GM18907 (cell line): ENCODE results near the gene LIME1.
A peak's percentile ranks its signal among the peaks of the same experiment; 100 is the strongest.

Experiments
- ATAC-seq: cut with Tn5 transposase; IDR thresholded peaks from one replicate; pipeline ENCODE4 v1.9.1; 2021; ENCODE audit warnings: mild to moderate bottlenecking, moderate library complexity; ENCODE audit not compliant: unreplicated experiment

Gene LIME1

GRCh38 chr20:63696628-63697356 lies 39.7 kb upstream of the LIME1 start, which contains the start of gene TNFRSF6B:
Gene TNFRSF6B (plus strand): TSS chr20:63696652. CDS start chr20:63696768, 116 bp downstream.
- no peak for ATAC-seq

DNA sequence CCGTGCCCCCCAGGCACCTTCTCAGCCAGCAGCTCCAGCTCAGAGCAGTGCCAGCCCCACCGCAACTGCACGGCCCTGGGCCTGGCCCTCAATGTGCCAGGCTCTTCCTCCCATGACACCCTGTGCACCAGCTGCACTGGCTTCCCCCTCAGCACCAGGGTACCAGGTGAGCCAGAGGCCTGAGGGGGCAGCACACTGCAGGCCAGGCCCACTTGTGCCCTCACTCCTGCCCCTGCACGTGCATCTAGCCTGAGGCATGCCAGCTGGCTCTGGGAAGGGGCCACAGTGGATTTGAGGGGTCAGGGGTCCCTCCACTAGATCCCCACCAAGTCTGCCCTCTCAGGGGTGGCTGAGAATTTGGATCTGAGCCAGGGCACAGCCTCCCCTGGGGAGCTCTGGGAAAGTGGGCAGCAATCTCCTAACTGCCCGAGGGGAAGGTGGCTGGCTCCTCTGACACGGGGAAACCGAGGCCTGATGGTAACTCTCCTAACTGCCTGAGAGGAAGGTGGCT lies 39.1 kb upstream of the LIME1 start:
- ATAC-seq, result no peak

- ATAC-seq, result no peak
Measured at GRCh38 chr20:63697868-63698545, 38.5 kb upstream of the LIME1 start.

DNA sequence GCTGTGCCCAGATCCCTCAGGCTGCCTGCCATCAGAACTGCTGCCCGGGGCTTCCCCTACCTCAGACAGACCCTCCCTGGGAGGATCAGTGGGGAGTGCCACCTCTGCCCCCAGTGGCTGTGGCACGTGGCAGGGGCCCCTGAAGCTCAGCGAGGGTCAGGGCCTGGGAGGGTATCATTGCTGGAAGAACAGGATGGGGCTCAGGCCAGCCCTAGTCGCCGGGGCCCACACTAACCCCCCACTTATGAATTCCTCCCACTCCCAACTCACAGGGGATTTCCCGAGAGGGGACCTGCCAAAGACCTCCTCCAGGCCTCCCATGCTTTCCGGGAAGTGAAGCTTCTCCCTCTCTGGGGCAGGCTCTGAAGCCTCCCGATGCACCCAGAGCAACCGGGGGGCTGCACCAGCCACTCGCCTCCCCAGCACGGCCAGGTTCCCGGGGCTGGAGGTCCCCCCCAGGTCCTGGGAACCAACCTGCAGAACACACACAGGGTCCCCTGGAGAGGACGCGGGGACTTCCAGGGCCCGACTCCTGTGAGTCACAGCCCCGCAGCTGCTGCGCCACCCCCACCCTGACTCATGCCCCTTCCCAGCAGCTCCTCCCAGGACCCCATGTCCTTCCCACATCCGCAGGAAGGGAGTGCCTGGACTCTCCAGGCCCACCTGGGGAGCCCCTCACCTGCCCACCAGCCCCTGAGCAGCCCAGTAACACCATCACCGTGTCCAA lies 37.6 kb upstream of the LIME1 start:
- ATAC-seq, result no peak

DNA sequence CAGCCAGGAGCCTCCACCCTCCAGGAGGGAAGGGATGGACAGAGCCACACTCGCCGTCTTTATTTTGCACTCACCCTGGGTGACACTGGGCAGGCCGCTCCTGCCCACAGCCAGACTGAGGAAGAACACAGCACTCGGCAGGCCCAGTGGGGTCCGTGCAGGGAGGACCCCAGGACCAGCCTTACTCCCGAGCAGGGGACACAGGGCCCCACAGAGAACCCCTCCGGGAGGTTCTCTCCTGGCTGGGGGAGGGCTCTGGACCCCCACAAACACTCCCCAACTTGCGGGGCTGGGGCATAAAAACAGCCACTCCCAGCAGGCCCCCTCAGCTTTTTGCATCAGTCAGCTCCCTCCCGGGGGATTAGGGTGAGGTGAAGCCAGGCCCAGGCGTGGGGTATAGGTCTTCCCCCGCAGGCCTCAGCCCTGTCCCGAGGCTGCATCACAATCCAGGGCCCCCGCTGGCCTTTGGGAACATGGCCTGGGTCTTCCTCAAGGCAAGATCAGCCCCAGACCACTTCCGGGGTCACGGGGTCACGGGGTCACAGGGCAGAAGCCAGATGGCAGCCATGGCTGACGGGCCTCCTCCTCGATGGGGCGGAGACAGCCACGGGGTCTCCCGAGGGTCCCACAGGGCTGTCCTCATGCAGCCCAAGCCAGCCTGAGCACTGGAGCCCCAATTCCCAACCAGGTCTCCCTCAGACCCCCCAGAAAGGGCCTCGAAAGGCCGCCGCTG lies 36.8 kb upstream of the LIME1 start:
- no peak for ATAC-seq

DNA sequence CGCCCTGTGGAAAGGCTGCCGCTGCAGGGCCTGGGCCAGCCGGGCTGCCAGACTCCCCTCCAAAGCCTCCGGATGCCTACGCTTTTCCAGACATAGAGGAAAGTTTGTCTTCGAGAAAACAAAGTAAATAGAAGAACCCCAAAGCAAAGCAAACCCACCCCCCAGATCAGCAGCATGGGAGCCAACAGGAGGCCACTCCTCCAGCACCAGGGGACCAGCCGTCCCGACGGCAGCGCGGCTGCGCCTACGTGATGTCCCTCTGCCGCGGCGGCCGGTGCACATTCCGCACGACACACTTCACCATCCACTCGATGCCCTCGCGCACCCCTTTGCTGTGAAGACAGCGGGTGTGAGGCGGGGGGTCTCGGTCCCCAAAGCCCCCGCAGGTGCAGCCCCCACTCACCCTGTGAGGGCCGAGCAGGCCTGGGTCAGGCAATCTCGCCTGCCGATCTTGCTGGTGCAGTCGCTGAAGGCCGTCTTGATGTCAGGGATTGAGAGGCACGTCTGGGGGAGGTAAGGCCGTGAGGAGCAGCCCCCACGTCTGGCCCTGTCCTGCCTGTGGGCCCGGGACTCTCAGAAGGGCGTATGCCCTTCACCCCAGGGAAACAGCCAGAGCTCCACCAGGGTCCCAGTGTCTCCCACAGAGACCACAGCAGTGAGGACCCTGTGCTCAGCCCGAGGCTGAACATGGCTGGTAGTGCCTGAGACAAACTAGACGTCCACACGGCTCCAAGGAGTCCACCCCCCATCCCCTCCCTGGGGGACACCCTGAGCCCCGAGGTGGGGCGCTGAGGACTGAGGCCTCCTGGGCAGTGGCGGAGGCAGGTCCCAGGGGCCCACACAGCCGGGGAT lies 36.0 kb upstream of the LIME1 start:
- no peak for ATAC-seq

DNA sequence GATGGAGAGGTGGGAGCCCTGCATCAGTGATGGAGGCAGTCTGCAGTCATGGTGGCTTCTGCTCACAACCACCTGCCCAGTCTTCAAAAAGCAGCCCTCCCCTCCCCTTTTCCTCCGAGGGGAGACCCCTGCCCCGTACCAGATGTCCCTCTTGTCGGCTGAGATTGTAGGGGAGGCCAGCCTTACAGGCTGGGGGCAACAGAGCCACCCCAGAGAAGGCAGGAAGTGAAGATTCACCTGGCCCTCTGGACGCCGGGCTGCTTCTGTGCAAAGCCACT lies 35.5 kb upstream of the LIME1 start:
- ATAC-seq, result no peak

- ATAC-seq, result no peak
Measured at GRCh38 chr20:63701329-63702035, 35.0 kb upstream of the LIME1 start.

DNA sequence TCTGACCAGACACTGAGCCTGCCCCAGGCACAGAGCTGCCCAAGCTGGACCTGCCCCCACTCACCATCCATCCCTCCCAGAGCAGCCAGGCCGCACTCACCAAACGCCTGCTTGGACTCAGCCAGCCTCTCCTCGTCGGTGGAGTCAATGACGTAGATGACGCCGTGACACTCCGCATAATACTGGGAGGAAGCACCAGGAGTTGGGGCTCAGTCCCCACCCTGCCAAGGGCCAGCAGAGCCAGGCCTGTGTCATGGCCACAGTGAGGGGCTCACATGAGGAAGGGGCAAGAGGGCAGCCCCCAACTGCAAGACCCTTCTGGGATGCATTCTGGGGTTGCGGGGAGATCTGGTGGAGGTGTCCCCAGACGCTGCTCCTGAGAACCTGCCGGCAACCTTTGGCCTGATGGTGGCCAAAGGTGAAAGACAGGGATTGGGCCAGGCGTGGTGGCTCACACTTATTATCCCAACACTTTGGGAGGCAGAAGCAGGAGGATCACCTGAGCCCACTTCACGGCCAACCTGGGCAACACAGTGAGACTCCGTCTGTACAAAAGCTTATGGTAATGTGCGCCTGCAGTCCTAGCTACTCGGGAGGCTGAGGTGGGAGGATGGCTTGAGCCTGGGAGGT lies 34.3 kb upstream of the LIME1 start:
- no peak for ATAC-seq

- no peak for ATAC-seq
Measured at GRCh38 chr20:63702751-63703470, 33.6 kb upstream of the LIME1 start.

DNA sequence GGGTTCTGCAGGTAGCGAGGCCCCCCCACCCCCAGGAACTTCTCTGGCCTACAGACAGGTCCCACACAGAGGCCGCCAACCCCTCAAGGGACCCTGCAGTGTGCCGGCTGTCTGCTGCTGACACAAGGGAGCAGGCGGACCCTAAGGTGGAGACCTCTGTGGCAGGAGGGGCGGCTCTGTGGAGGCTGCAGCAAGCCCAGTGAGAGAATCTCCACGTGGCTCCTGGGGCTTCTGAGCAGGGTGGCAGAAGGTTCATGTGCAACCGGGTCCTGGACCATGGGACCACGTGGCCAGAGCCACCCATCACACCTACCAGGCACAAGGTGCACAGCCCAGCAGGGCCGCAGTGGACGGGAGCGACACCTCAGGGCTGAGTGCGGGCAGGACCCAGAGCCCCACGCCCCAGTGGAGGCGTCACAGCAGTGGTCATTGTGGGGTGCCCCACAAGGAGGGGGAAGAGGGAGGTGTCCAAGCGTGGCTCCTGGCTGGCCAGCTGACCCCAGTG lies 32.9 kb upstream of the LIME1 start:
- ATAC-seq, result no peak

GRCh38 chr20:63703976-63704748 lies 32.3 kb upstream of the LIME1 start:
- no peak for ATAC-seq

- no peak for ATAC-seq
Measured at GRCh38 chr20:63704749-63705117, 31.7 kb upstream of the LIME1 start.

DNA sequence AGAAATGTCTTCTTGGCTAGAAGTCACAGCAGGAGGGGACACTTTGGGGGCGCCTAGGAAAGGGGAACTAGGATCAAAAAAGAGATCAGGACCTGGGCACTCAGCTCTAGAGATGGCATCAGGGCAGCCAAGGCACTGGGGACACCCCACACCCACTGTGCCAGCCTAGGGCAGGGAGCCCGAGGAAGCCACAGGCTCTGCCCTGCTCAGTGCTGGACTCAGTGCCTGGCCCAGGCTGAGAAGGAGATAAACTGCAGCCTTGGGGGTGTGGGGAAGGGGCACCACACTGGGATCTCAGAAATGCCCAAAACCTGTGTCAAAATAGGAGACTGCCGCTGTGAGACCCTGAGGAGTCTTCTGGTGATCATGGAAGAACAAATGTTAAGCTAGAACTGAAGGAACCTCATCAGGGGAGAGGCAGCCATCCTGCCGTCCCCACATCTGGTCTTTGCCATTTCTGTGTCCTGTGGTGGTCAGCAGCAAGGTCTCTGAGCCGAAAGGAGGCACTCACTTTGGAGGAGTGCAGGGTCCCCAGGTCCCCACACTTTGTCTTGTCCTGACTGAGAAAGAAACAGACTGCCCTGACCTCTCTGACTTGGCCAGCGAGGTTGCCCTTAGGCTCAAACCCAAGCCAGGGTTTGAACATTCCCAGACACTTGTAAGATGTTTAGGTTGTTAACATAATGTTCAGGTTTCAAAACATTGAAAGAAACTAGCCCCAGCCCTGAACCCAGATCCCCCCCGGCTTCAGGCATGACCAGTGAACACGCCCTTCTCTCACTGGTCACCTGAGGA lies 31.0 kb upstream of the LIME1 start:
- no peak for ATAC-seq

- no peak for ATAC-seq
Measured at GRCh38 chr20:63706027-63706695, 30.3 kb upstream of the LIME1 start.

- peak; percentile 24 for ATAC-seq
Measured at GRCh38 chr20:63706852-63707557, 29.5 kb upstream of the LIME1 start.
